Measurements from ENCODE around the gene NCAPH2.

GRCh38 chr22:50572965-50573364 is 64.9 kb downstream of the NCAPH2 start:
- TF ChIP-seq ZFP3 (CRISPR knock-in tag; IDR thresholded peaks at IDR 0.05), result no peak
- TF ChIP-seq RARB (CRISPR knock-in tag; IDR thresholded peaks at IDR 0.05), result no peak
- TF ChIP-seq ZNF565 (CRISPR knock-in tag; conservative IDR thresholded peaks at IDR 0.05; ENCODE audit: low read depth), result no peak
- TF ChIP-seq, protein P1, sequence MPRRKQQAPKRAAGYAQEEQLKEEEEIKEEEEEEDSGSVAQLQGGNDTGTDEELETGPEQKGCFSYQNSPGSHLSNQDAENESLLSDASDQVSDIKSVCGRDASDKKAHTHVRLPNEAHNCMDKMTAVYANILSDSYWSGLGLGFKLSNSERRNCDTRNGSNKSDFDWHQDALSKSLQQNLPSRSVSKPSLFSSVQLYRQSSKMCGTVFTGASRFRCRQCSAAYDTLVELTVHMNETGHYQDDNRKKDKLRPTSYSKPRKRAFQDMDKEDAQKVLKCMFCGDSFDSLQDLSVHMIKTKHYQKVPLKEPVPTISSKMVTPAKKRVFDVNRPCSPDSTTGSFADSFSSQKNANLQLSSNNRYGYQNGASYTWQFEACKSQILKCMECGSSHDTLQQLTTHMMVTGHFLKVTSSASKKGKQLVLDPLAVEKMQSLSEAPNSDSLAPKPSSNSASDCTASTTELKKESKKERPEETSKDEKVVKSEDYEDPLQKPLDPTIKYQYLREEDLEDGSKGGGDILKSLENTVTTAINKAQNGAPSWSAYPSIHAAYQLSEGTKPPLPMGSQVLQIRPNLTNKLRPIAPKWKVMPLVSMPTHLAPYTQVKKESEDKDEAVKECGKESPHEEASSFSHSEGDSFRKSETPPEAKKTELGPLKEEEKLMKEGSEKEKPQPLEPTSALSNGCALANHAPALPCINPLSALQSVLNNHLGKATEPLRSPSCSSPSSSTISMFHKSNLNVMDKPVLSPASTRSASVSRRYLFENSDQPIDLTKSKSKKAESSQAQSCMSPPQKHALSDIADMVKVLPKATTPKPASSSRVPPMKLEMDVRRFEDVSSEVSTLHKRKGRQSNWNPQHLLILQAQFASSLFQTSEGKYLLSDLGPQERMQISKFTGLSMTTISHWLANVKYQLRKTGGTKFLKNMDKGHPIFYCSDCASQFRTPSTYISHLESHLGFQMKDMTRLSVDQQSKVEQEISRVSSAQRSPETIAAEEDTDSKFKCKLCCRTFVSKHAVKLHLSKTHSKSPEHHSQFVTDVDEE (CRISPR knock-in tag; IDR thresholded peaks at IDR 0.05), result no peak
- TF ChIP-seq, protein P2, sequence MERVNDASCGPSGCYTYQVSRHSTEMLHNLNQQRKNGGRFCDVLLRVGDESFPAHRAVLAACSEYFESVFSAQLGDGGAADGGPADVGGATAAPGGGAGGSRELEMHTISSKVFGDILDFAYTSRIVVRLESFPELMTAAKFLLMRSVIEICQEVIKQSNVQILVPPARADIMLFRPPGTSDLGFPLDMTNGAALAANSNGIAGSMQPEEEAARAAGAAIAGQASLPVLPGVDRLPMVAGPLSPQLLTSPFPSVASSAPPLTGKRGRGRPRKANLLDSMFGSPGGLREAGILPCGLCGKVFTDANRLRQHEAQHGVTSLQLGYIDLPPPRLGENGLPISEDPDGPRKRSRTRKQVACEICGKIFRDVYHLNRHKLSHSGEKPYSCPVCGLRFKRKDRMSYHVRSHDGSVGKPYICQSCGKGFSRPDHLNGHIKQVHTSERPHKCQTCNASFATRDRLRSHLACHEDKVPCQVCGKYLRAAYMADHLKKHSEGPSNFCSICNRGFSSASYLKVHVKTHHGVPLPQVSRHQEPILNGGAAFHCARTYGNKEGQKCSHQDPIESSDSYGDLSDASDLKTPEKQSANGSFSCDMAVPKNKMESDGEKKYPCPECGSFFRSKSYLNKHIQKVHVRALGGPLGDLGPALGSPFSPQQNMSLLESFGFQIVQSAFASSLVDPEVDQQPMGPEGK (CRISPR knock-in tag; IDR thresholded peaks at IDR 0.05; ENCODE audit: borderline replicate concordance), result no peak
- no peak for TF ChIP-seq ZNF70 (CRISPR knock-in tag; IDR thresholded peaks at IDR 0.05)
- no peak for TF ChIP-seq ZNF8 (CRISPR knock-in tag; IDR thresholded peaks at IDR 0.05)
- TF ChIP-seq ARNTL (CRISPR knock-in tag; IDR thresholded peaks at IDR 0.05; ENCODE audit: borderline replicate concordance, low read depth), result no peak
- no peak for TF ChIP-seq CSDC2 (CRISPR knock-in tag; IDR thresholded peaks at IDR 0.05)
- TF ChIP-seq BACH2 (CRISPR knock-in tag; IDR thresholded peaks at IDR 0.05; ENCODE audit: borderline replicate concordance), result no peak

Data from SK-N-SH treated with all-trans-retinoic acid at 6 μM for 48 hours (cell line).